ENCODE results near the gene CEACAM8.
"Not testable (repeated sequence)": the region's sequence is repeated elsewhere in the genome, so short reads cannot be mapped to it uniquely, and the experiment has no call there.

The CEACAM8 gene

GRCh38 chr19:42544146-42544545 lies 50.6 kb downstream of the CEACAM8 start:
- no peak for DNase-seq (ENCODE audit: low spot score)

- DNase-seq (ENCODE audit: low spot score), result no peak
Measured at GRCh38 chr19:42542791-42543190, 51.9 kb downstream of the CEACAM8 start.

GRCh38 chr19:42540071-42540553 lies 54.6 kb downstream of the CEACAM8 start:
- DNase-seq (ENCODE audit: low spot score), result no peak

- DNase-seq (ENCODE audit: low spot score), result no peak
Measured at GRCh38 chr19:42538841-42539709, 55.6 kb downstream of the CEACAM8 start.

GRCh38 chr19:42535276-42535675 lies 59.4 kb downstream of the CEACAM8 start:
- DNase-seq (ENCODE audit: low spot score), result not testable (repeated sequence)

- no peak for DNase-seq (ENCODE audit: low spot score)
Measured at GRCh38 chr19:42534391-42534790, 60.3 kb downstream of the CEACAM8 start.

GRCh38 chr19:42532891-42533290 lies 61.8 kb downstream of the CEACAM8 start:
- no peak for DNase-seq (ENCODE audit: low spot score)

GRCh38 chr19:42531313-42531712 lies 63.4 kb downstream of the CEACAM8 start:
- DNase-seq (ENCODE audit: low spot score), result no peak
